Measurements from ENCODE around the gene KLF3. TPM values are rescaled to one million over a fixed set of nuclear protein-coding genes. Genes with fewer than 3 reads are reported as not detected.

KLF3 gene
- total RNA-seq, 2 experiments from 2014 or later, result 203 to 204 TPM

- intact Hi-C loops (cut with DNase I, micrococcal nuclease), result no loop called here
- no peaks in the 10 kb centered on the region for H3K9me3 ChIP-seq (ENCODE audit: control insufficient read depth in 1 of 2, insufficient read depth in 1 of 2, low read length in 2 of 2)
- DNase-seq (no peak), ATAC-seq (ENCODE audit: poor library complexity) (no peak)
- no peaks in the 10 kb centered on the region for H3K36me3 ChIP-seq (ENCODE audit: insufficient read depth, low read length)
- no peak overlapping the region for H3K4me3 ChIP-seq (ENCODE audit: low read length)
- no peak for TF ChIP-seq CTCF (IDR thresholded peaks at IDR 0.05)
- H3K4me1 ChIP-seq (ENCODE audit: insufficient read depth, low read length), result peaks cover 5% of the 10 kb centered on the region
- Mint-ChIP-seq H3K27ac (no peak overlapping the region), H3K4me1 (ENCODE audit: low read depth) (peaks cover 6% of the 10 kb centered on the region), H3K27me3 (no peaks in the 10 kb centered on the region), H3K4me3 (no peak overlapping the region), H3K9me3 (peaks cover 2% of the 10 kb centered on the region), H3K36me3 (ENCODE audit: low read depth) (no peaks in the 10 kb centered on the region)
- H3K27ac ChIP-seq (ENCODE audit: low read depth in 1 of 2, low read length in 2 of 2), result no peak overlapping the region
- H3K27me3 ChIP-seq (ENCODE audit: control insufficient read depth in 1 of 2, insufficient read depth in 2 of 2, low read length in 2 of 2), result no peaks in the 10 kb centered on the region
- ChIA-PET CTCF (interaction anchor here (0.7 to 0.9 kb wide), 3 partner anchors 13 to 556 kb away, joined by 3 to 4 read pairs (median 3); no protein-coding TSS in a partner anchor), POLR2A (no interaction called here)
These were observed 71.9 kb downstream of the KLF3 start for GRCh38 chr4:38735870-38736269.

- no peaks in the 10 kb centered on the region for H3K27me3 ChIP-seq (ENCODE audit: control insufficient read depth in 1 of 2, insufficient read depth in 2 of 2, low read length in 2 of 2)
- DNase-seq, result no peak
- H3K4me3 Mint-ChIP-seq, result no peak overlapping the region
- CTCF ChIA-PET, result interaction anchor here (0.6 kb wide), 1 partner anchor 288 kb away, joined by 4 read pairs; no protein-coding TSS in a partner anchor
- TF ChIP-seq CTCF (IDR thresholded peaks at IDR 0.05), result no peak
- no peak overlapping the region for H3K27ac Mint-ChIP-seq
- no peaks in the 10 kb centered on the region for H3K36me3 Mint-ChIP-seq (ENCODE audit: low read depth)
- intact Hi-C loops (cut with DNase I, micrococcal nuclease), result no loop called here
- ATAC-seq (ENCODE audit: poor library complexity), result no peak
- no peaks in the 10 kb centered on the region for H3K4me1 ChIP-seq (ENCODE audit: insufficient read depth, low read length)
- H3K4me3 ChIP-seq (ENCODE audit: low read length), result no peak overlapping the region
- peaks cover 5% of the 10 kb centered on the region for H3K4me1 Mint-ChIP-seq (ENCODE audit: low read depth)
- no peaks in the 10 kb centered on the region for H3K9me3 ChIP-seq (ENCODE audit: control insufficient read depth in 1 of 2, insufficient read depth in 1 of 2, low read length in 2 of 2)
- no peak overlapping the region for H3K27ac ChIP-seq (ENCODE audit: low read depth in 1 of 2, low read length in 2 of 2)
- POLR2A ChIA-PET, result no interaction called here
- H3K36me3 ChIP-seq (ENCODE audit: insufficient read depth, low read length), result no peaks in the 10 kb centered on the region
- no peaks in the 10 kb centered on the region for H3K9me3 Mint-ChIP-seq
- no peaks in the 10 kb centered on the region for H3K27me3 Mint-ChIP-seq
These were observed 75.2 kb downstream of the KLF3 start for GRCh38 chr4:38738940-38739803.

- H3K4me1 Mint-ChIP-seq (ENCODE audit: low read depth), result peaks cover 5% of the 10 kb centered on the region
- Histone ChIP-seq H3K9me3 (ENCODE audit: control insufficient read depth in 1 of 2, insufficient read depth in 1 of 2, low read length in 2 of 2) (no peaks in the 10 kb centered on the region), H3K4me1 (ENCODE audit: insufficient read depth, low read length) (no peaks in the 10 kb centered on the region), H3K27ac (ENCODE audit: low read depth in 1 of 2, low read length in 2 of 2) (no peak overlapping the region), H3K27me3 (ENCODE audit: control insufficient read depth in 1 of 2, insufficient read depth in 2 of 2, low read length in 2 of 2) (no peaks in the 10 kb centered on the region), H3K4me3 (ENCODE audit: low read length) (no peak overlapping the region), H3K36me3 (ENCODE audit: insufficient read depth, low read length) (no peaks in the 10 kb centered on the region)
- intact Hi-C loops (cut with DNase I, micrococcal nuclease), result no loop called here
- no peak overlapping the region for H3K27ac Mint-ChIP-seq
- no peak for TF ChIP-seq CTCF (IDR thresholded peaks at IDR 0.05)
- ChIA-PET POLR2A (interaction anchor here (0.6 kb wide), 1 partner anchor 214 kb away, joined by 3 read pairs; no protein-coding TSS in a partner anchor), CTCF (interaction anchor here (1.0 kb wide), 1 partner anchor 9 kb away, joined by 3 read pairs; no protein-coding TSS in a partner anchor)
- H3K9me3 Mint-ChIP-seq, result no peaks in the 10 kb centered on the region
- ATAC-seq (ENCODE audit: poor library complexity), result no peak
- no peaks in the 10 kb centered on the region for H3K27me3 Mint-ChIP-seq
- no peak overlapping the region for H3K4me3 Mint-ChIP-seq
- no peaks in the 10 kb centered on the region for H3K36me3 Mint-ChIP-seq (ENCODE audit: low read depth)
- DNase-seq, result no peak
These were observed 76.3 kb downstream of the KLF3 start for GRCh38 chr4:38740303-38740702.

All from CD4-positive, alpha-beta T cell (primary cell).